Pulmonary artery endothelial cell (primary cell): ENCODE results near the gene CELF6. TPM values are rescaled to one million over a fixed set of nuclear protein-coding genes. Genes with fewer than 3 reads are reported as not detected.
"Not testable (repeated sequence)": the region's sequence is repeated elsewhere in the genome, so short reads cannot be mapped to it uniquely, and the experiment has no call there.

Experiments
- DNase-seq: peaks from one replicate; pipeline ENCODE4 v3.0.0-alpha.2; 2011; ENCODE audit warnings: low read depth, low spot score
- total RNA-seq: library from RNA; depleted of rRNA; stranded (reverse); fragments of >200 nt; gene quantifications from 2 replicates; pipeline ENCODE4 v1.2.3, GENCODE V29; 2014

Gene CELF6
- total RNA-seq, 1 donor from 2014 or later: not detected

DNA sequence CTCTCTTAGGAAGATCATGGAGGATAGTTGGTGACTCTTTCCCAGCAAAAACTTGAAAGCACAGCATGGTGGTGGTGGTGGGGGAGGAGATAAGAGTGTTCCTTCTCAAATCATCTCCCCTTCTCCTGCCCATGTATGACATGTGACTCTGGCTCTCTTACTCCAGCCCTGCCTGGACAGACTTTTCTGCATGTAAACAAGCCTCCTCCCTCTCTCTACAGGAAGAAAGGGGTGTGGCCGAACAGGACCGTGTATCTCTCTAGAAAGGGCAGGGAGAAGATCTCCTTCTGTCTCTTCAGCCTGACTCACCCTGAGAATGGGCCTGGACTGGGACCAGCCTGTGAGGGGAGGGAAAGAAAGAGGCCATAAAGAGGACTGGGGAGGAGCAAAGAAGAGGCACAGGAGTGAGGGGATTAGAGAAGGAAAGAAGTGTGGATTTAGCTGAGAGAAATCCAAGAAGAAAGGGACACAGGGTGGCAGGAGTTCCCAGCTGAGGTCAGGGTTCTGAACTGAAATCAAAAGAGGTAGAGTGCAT, 1.5 kb downstream of the CELF6 start:
- no peak for DNase-seq

DNA sequence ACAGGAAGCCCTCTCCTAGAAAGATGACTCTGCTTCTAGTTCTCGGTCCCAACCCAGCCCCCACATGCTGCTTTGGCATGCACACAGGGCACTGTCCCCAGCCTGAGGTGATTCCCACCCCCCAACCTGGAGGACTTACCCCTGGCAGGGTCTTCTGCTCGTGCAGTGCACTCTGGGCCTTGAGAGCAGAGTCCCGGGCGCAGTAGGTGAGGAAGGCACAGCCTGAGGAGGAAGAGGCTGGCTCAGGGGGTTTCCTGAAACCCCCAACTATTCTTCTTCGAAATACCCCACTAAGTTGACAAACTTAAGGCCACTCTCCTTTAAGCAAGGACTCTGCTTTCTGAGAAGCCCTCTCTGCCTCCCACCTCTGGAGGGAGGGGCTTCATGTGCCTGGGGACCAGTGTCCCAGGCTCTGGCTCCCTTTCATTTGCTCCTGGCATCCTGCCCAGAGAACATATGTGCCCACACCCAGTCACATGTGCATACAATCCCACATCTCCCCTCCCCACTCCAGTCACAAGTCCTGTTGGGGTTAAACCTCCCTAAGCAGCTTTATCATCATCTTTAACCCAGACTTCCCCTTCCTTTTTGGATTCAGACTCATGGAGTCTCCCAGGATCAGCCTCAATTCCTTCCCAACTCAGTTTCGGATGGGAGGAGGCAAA, 4.1 kb downstream of the CELF6 start:
- DNase-seq: no peak

DNA sequence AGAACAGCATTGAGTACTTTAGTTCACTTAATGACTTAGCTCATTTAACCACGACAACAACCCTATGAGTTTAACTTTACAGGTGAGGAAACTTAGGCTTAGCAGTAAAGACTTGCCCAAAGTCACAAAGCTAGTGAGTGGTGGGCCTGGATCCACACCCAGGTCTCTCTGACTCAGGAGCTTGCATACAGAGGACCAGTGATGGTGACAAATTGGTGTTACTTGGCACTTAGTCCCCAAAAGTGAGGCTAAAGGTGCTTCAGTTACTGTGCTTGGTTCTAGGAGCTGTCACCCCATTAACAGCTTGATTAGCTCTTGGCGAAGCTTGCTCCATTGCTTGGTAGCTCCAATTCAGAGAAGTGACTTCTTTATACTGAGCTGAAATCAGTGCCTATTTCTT, 6.1 kb downstream of the CELF6 start:
- DNase-seq: no peak

DNA sequence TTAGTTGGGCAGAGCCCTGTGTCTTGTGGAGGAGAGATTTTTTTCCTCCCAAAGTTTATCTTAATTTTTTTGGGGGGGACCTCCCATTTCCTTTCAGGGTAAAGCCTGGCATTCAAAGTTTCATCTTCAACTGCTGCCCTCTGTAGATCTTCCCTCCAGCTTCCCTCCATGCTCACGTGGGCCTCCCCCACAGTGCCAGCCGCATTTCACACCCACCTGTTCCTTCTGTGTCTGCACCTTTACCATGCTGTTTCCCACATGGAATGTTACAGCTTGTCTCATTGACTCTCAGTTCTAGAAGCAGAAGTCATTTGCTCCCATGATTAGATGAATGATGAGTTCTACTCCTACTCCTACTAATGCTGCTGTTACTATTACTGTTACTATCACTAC, 6.5 kb downstream of the CELF6 start:
- no peak for DNase-seq

DNA sequence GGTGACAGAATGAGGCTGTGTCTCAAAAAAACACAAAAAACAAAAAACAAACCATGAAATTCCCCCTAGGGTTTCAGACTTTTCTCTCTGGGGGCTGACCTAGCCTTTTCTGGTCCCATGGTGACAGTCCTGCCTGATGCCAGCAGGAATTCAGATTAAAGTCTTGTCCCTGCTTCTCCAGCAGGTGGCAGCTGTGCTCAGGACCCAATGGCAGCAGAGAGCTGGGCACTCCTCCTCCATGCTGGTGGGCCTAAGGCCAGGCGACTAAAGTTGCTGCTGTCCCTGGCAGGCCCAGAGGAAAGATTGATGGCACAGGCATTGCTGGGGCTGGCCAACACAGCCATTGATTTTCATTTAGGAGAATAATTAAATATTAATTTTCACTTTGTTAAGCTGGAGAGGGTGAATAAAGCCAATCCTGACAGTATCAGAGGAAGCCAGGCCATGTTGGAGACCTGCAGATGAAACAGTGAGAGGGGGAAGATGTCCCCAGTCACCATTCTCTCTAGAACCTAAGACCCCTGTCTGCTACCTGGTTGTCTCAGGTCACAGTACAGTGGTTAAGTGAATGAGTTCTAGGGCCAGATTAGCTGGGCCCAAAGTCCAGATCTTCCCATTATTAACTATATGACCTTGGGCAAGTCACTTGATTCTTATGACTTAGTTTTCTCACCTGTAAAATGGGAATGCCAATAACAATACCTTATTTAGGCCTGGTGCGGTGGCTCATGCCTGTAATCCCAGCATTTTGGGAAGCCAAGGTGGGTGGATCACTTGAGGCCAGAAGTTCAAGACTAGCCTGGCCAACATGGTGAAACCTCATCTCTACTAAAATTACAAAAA, 7.1 kb downstream of the CELF6 start:
- DNase-seq: no peak

DNA sequence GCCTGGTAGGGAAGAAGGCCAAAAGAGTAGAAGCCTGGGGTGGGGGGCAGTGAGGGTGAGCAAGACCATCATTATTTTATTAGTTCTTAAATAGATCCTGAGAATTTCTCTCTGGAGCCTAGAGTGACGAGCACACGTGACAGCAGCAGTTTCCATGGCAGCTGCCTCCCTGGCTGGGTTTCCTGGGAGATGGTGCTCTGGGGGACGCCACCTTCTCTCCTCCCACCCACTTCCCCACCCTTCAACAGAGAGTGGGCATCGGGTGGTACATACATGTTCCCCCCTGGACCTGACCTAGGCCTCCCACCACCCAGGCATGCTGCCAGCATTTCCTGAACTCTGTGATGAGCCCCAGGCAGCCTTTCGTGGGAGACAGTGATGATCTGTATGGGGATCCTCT, 12.9 kb downstream of the CELF6 start:
- DNase-seq: no peak

DNA sequence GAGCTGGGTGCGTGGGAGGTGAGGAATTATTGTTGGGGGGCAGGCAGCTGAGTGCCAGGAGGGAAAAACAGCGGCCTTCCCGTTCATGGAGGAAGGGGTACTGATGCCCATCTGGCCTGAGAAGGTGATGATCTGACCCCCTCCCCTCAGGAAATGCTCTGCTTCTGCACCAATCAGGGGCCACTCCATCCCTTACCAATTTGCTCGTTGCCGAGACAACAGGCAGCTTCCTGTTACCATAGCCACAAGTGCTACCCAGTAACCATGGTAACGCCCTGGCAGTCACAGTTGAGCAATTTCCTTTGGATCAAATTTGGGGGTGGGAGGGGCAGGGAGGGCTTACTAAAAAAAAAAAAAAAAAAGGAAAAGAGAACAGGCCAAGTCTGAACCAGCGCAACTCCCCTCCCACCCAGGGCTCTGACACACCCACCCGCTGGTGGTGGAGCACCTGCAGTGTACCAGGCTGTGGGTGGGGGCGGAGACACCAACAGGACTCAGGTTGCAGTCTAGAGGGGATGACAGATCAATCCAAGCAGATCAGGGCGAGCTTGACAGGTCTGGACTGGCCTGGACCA, 13.7 kb downstream of the CELF6 start:
- DNase-seq: no peak

DNA sequence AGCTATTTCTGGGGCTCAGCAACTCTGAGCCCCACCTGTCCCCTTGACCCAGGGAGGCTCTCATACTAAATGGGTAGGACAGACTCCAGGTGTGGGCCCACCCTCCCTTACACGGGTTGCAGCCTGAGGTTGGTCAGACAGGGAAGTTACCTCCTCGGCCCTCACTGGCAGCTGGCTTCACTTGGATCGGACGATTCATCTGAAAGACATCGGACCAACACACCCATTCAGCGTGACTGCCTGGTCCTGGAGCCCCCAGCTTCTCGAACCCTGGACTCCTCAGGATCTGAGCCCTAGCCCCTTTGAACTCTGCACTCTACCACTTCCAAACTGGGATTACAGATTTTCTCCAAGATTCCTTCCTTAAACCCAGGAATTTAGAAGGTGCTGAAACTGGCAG, 15.4 kb downstream of the CELF6 start:
- no peak for DNase-seq

DNA sequence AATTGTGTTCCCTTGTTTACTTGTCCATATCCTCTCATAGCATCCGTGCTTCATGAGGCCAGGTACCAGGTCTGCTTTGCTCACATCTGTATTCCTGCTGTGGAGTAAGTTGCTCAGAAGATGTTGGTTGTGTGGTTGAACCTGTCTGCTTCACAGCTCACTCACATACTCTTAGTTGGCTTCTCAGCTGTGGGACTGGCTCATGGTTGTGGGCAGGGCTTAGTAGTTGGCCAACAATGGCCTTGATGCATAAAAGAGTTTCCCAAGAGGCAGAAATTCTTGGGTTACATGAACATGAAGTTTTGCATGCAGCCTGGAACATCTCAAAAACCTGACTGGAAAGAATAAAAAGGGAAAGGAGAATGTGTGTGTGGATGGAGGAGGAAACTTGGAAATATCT, 17.0 kb downstream of the CELF6 start:
- no peak for DNase-seq

DNA sequence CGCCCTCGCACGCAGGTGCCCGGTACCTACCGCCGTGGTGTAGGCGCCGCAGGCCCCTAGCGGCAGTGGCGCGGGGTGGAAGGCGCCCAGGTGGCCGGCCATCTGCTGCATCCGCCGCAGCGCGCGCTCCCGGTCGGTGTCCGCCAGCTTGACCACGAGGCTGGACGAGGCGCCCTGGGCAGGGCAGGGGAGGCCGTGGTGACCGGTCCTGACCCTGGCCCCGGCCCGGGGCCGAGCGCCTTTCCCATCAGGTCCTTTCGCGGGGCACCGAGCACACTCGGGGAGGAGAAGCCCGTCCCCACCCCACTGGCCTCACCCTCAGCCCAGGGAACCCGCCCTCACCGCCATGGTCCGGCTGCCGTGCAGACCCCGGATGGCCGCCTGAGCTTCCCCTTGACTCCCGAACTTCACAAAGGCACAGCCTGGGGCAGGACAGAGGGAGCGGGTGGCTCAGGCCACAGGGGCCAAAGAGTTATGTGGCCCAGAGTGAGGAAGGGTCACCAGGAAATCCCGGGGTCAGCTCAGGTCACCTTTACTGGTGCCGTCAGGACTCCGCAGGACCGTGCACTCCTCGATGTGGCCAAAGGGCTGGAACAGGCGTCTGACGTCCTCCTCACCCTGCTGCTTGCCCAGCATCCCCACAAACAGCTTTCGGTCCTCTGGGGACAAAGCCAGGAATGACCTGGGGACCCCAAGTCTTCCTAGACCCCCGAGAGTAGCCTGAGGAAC, 30.2 kb downstream of the CELF6 start:
- no peak for DNase-seq

DNA sequence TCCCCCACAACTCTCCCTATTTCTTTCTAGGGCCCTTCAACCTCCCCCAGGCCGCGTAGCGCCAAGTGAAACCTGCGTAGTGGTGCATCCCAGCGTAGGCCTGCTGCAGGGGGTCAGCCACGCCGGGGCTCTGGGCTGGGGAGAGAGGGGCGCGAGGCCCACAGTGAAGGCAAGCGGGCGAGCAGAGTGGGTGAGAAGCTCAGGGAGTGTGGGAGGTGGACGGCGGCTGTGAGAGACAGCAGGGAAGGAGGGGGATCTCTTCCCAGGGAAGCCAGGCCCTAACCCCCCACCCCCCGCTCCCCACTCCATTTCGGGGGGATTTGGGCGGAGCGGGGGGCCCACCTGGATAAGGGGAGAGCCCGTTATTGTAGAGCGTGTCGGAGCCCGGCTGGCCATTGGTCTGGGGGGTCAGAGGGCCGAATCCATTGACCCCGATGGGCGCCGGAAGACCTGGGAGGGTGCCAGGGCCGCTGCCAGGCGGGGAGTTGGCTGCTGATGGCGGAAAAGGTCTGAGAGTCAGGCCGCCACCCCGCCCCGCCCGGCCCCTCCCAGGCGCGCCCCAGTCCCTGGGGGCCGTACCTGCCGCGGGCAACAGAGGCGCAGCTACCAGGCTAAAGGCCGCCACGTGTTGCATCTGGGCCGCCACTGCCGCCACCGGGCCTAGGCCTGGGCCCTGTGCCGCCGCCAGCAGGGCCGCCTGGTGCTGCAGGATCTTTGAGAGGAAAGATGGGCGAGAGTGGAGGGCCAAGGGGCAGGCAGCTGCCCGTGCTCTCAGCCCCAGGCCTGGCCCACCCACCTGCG, 31.0 kb downstream of the CELF6 start:
- no peak for DNase-seq

DNA sequence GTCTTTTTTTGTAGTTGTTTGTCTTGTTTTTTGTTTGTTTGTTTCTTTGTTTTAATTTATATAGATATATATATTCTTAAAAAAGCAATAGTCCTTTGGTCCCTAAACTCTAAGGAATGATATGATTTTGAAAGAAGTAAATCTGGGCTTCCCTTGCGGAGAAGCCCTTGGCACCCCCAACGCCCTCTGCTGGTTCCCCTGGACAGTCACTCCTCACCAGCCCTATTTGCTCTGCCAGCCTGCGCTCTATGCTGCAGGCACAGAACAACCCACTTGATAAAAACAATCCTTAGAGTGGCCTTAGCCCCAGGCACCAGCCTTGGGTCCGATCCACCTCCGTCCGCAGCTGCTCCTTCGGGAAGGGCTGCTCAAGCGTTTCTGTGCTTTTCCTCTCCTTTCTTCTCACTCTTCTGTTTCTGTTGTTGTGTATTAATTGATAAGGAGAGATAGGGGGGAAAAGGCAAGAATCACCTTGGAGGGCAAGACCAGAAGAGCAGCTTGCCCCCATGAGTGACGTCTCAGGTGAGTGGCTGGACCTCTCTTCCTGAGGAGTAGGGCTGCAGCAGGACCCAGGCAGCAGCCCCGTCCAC, 33.9 kb downstream of the CELF6 start:
- no peak for DNase-seq

DNA sequence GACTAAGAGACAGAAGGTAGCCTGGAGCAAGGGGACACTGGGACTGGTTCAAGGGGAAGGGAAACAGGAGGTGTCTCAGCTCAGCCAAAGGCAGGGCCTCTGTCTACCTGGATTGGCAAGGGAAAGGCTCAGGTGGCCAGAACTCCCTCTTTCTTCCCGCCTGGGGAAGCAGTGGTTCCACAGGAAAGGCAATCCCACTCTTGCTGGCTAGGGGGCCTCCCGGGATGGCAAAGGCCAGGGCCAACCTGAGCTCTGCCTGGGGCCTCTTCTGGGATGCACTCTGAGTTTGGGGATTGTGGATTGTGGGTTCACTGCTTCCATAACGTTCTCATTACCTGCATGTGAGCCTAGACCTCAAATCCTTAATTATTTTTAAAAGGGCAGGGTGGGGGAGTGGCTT, 34.6 kb downstream of the CELF6 start:
- DNase-seq: no peak

DNA sequence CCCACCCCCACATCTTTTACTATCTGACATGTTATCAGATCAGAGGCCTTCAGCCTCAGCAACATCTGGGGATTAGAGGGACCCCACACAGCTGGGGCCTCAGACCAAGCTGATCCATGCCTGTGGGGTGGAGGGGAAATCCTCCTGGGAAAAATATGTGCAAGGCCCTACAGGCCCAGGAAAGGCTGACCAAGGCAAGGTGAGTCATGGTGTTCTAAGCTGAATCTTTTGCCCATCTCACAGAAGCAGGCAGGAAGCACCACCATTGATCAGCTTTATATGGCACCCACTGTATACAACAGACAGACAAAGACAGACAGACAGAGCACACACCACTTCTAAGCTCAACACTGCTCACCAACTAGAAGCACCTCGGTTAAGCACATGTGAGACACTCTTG, 35.2 kb downstream of the CELF6 start:
- DNase-seq: no peak

DNA sequence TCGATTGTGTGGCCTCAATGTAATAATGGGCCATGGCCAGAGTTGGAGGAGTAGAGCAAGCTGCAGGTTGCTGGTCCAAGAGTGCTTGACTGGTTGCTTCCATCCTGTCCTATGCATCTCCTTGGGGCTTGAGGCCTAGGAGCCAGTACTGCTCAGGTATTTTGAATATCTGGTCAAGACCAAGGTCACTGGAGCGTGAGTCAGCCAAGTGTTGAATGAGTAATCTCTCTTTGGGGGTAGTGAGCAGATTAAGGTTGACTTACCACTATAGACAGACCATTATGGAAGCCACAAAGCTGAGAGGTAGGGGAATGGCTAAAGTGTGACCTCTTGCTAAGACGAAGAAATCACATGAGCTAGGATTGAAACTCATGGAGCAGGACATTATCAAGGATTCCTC, 38.2 kb downstream of the CELF6 start:
- no peak for DNase-seq

DNA sequence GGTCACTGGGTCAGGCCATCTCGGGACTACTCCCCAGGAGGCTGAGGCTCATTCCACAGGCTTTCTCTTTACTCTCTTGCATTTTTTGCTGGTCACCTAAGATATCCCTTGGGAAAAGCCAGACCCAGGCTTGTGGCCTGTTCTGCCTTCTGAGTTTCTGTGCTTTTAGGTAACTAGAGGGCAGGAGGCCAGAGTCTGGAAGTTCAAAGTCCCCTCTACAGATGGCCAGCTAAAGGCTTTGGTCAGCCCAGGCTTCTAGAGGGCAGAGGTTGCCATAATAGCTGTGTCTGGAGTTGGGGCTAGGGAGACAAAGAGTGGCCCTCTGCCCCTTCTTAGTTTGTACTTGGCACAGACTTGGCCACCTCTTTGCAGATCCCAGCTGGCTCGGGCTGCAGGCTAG, 39.2 kb downstream of the CELF6 start:
- no peak for DNase-seq

DNA sequence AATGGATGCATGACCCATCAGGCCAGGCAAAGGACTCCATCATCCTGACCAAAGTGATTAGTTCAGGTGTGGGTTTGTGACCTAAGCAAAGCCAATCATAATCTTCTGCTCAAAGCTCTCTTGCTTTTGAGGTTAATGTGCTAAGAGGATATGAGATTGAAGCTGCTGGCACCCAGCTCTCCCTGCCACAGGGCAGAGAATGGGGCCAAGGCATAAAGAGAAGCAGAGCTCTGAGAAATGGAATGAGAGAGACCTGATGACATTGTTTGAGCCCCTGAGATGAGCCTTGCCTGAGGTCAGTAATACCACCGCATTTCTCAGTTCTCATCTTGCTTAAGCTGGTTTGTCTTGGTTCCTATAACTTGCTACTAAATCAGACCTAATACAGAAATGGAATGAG, 41.2 kb downstream of the CELF6 start:
- DNase-seq: no peak

DNA sequence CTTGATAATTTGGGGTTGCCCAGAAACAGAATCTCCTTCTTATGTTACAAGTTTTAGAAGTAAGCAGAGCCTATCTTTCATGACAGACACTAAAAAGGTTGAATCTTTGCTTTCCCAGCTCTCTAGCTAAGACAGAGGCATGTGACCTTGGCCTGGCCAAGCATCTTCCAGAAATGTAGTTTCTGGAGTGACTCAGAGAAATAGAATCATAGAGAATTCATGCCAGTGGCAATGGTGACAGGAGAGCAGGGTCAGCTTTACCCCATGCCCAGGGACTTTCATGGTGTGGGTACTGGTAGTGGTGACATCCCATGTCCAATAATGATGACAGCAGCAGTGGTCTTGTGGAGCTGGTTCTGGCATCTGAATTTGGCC, 43.6 kb downstream of the CELF6 start:
- no peak for DNase-seq

DNA sequence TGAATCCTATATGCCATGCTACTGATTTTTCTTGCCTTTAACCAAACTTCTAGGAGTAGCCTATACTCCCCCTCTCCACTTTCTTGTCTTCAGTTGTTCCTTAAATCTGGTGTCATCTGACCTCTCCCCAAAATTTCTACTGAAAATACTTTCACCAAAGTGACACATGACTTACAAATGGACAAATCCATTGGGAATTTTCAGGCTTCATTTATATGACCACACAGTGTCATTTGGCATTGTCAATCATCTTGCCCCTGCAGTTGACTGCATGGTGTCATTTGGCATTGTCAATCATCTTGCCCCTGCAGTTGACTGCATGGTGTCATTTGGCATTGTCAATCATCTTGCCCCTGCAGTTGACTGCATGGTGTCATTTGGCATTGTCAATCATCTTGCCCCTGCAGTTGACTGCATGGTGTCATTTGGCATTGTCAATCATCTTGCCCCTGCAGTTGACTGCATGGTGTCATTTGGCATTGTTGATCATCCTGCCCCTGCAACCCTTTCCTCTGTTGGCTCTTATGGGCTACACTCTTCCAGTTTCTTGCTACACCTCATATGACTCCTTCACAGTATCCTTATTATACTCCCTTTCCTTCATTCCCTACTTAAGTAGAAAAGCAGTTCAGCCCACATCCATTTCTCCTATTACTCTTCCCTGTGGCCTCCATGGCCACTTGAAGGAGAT, 44.2 kb downstream of the CELF6 start:
- not testable (repeated sequence) for DNase-seq

DNA sequence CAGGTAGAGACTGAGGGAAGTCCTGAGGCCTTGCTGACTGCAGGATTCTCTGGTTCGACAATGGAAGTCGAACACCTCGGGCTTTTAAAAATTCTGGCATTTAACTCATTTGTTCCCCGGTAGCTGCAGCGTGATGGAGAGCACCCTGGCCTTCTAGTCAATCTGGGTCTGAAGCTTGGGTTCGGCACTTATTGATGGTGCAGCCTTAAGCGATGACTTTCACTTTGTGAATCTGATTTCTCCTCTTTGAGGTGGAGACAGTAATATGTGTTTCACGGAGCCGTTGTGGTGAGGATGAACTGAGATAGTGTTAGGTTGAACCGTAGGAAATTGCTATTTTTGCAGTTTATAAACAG, 47.0 kb downstream of the CELF6 start:
- no peak for DNase-seq
